ENCODE results near the gene LITAF. TPM values are rescaled to one million over a fixed set of nuclear protein-coding genes. Genes with fewer than 3 reads are reported as not detected.

Gene LITAF
- total RNA-seq, 1 donor from 2014 or later = 42.5 TPM

DNA sequence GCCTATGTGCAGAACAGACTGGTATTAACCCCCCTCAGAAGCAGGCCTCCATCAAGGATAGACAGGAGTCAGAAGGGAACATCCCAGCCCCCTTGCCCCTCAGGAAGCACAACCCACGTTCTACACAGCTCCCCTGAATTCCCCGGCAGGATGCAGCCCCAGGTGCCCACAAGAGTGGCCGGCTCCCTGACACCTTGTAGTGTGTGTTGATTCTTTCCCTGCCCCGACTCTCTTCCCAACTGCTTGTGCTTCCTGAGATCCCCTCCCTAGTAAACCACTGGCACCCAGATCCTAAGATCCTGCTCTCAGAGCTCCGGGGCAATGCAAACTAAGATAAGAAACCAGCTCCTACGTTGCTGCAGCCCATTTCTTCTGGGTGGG, 34.8 kb upstream of the LITAF start:
- Histone ChIP-seq H3K9me3 (ENCODE audit: low read depth) (no peaks in the 10 kb centered on the region), H3F3A (ENCODE audit: low read depth) (no peaks in the 10 kb centered on the region), H3K4me1 (no peaks in the 10 kb centered on the region), H3K79me2 (ENCODE audit: low read depth) (no peaks in the 10 kb centered on the region), H3K9ac (no peak overlapping the region), H3K36me3 (no peaks in the 10 kb centered on the region), H3K4me2 (no peak overlapping the region), H3K27ac (no peak overlapping the region), H2AFZ (replicated peaks) (no peak overlapping the region), H4K20me1 (ENCODE audit: low read depth) (no peaks in the 10 kb centered on the region), H3K27me3 (no peaks in the 10 kb centered on the region), H3K4me3 (no peak overlapping the region)
- H3K4me1 Mint-ChIP-seq = peaks cover 15% of the 10 kb centered on the region
- H3K27me3 Mint-ChIP-seq (ENCODE audit: insufficient read depth, low read depth) = peaks cover 7% of the 10 kb centered on the region
- peak overlapping the region; percentile 15 for H3K27ac Mint-ChIP-seq
- H3K36me3 Mint-ChIP-seq = no peaks in the 10 kb centered on the region
- H3K9me3 Mint-ChIP-seq = no peaks in the 10 kb centered on the region
- no peak overlapping the region for H3K4me3 Mint-ChIP-seq
- no peak for DNase-seq (ENCODE audit: low spot score)
- TF ChIP-seq EZH2 (IDR thresholded peaks at IDR 0.05) (no peak), CTCF (IDR thresholded peaks at IDR 0.05) (no peak), EZH2phosphoT487 (IDR thresholded peaks at IDR 0.05) (no peak)

DNA sequence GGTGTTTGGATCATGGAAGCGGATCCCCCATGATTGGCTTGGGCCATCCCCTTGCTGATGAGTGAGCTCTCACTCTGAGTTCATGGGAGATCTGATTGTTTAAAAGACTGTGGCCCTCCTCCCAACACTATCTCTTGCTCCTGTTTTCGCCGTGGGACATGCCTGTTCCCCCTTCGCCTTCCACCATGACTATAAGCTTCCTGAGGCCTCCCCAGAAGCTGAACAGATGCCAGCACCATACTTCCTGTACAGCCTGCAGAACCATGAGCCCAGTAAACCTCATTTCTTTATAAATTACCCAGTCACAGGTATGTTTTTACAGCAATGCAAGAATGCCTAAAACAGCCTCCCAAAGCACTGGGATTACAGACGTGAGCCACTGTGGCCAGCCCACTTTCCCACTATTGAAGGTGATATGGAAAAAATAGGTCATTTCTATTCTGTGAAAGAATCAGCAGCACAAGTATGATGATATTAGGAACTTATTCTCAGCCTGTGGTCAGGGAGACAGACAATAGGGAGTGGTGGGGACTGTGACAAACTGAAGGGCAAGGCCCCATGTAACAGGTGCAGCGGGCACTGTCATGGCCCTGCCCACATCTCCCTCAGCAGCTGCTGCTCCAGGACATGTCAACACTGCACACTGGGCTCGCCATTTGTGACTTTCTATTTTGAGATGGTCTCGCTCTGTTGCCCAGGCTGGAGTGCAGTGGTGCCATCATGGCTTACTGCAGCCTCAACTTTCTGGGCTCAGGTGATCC, 33.7 kb upstream of the LITAF start:
- H2AFZ ChIP-seq (replicated peaks) = no peak overlapping the region
- H3K79me2 ChIP-seq (ENCODE audit: low read depth) = no peaks in the 10 kb centered on the region
- no peak overlapping the region for H3K4me2 ChIP-seq
- no peaks in the 10 kb centered on the region for H3K4me1 ChIP-seq
- no peak overlapping the region for H3K9ac ChIP-seq
- H3K9me3 Mint-ChIP-seq = no peaks in the 10 kb centered on the region
- no peaks in the 10 kb centered on the region for H3F3A ChIP-seq (ENCODE audit: low read depth)
- no peaks in the 10 kb centered on the region for H3K36me3 Mint-ChIP-seq
- H3K4me3 ChIP-seq = no peak overlapping the region
- TF ChIP-seq CTCF (IDR thresholded peaks at IDR 0.05) (no peak), EZH2phosphoT487 (IDR thresholded peaks at IDR 0.05) (no peak), EZH2 (IDR thresholded peaks at IDR 0.05) (no peak)
- H3K27me3 ChIP-seq = no peaks in the 10 kb centered on the region
- H3K27ac Mint-ChIP-seq = no peak overlapping the region
- no peak overlapping the region for H3K4me3 Mint-ChIP-seq
- no peaks in the 10 kb centered on the region for H4K20me1 ChIP-seq (ENCODE audit: low read depth)
- no peaks in the 10 kb centered on the region for H3K36me3 ChIP-seq
- H3K27ac ChIP-seq = no peak overlapping the region
- H3K27me3 Mint-ChIP-seq (ENCODE audit: insufficient read depth, low read depth) = peaks cover 7% of the 10 kb centered on the region
- H3K9me3 ChIP-seq (ENCODE audit: low read depth) = no peaks in the 10 kb centered on the region
- peaks cover 17% of the 10 kb centered on the region for H3K4me1 Mint-ChIP-seq
- DNase-seq (ENCODE audit: low spot score) = no peak

DNA sequence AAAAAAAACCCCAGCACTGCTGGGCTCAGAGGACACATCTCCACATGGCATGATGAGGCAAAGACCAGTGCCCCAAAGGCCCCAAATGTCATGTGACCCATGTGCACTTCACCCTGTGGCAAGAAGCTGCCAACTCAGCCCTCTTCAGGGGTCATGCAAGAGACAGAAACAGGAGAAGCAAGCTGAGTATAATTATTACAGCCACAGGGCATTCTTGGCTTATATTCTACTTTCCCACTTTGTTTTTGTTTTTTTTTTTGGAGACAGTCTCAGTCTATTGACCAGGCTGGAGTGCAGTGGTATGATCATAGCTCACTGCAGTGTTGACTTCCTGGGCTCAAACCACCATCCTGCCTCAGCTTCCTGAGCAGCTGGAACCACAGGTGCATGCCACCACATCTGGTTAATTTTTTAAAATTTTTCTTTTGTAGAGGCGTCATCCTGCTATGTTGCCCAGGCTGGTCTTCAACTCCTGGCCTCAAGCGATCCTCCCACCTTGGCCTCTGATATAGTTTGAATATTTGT, 32.7 kb upstream of the LITAF start:
- Histone ChIP-seq H3K9me3 (ENCODE audit: low read depth) (no peaks in the 10 kb centered on the region), H3K9ac (no peak overlapping the region), H3K4me1 (peaks cover 4% of the 10 kb centered on the region), H3K27me3 (no peaks in the 10 kb centered on the region), H2AFZ (replicated peaks) (no peak overlapping the region), H3F3A (ENCODE audit: low read depth) (no peaks in the 10 kb centered on the region), H3K4me3 (no peak overlapping the region), H3K36me3 (no peaks in the 10 kb centered on the region), H3K27ac (no peak overlapping the region), H3K79me2 (ENCODE audit: low read depth) (no peaks in the 10 kb centered on the region), H4K20me1 (ENCODE audit: low read depth) (no peaks in the 10 kb centered on the region), H3K4me2 (no peak overlapping the region)
- no peak for TF ChIP-seq EZH2 (IDR thresholded peaks at IDR 0.05)
- no peak for TF ChIP-seq CTCF (IDR thresholded peaks at IDR 0.05)
- no peak for TF ChIP-seq EZH2phosphoT487 (IDR thresholded peaks at IDR 0.05)
- Mint-ChIP-seq H3K27me3 (ENCODE audit: insufficient read depth, low read depth) (peaks cover 7% of the 10 kb centered on the region), H3K27ac (no peak overlapping the region), H3K4me1 (peaks cover 23% of the 10 kb centered on the region), H3K9me3 (no peaks in the 10 kb centered on the region), H3K4me3 (no peak overlapping the region), H3K36me3 (no peaks in the 10 kb centered on the region)
- DNase-seq (ENCODE audit: low spot score) = no peak

Measured in neural progenitor cell (in vitro differentiated cells).